ENCODE results near the gene CST8. TPM values are rescaled to one million over a fixed set of nuclear protein-coding genes. Genes with fewer than 3 reads are reported as not detected.

The CST8 gene
- total and polyA plus RNA-seq, 2 experiments from 2014 or later = not detected

GRCh38 chr20:23449421-23449820 is 41.5 kb upstream of the CST8 start:
- H3K4me2 ChIP-seq = no peak overlapping the region
- H3K4me1 ChIP-seq (ENCODE audit: insufficient read depth) = no peaks in the 10 kb centered on the region
- no peaks in the 10 kb centered on the region for H3K27me3 ChIP-seq (ENCODE audit: insufficient read depth)
- peaks cover 10% of the 10 kb centered on the region for H3K4me1 Mint-ChIP-seq
- no peaks in the 10 kb centered on the region for H3K36me3 Mint-ChIP-seq (ENCODE audit: low read depth)
- H4K20me1 ChIP-seq (replicated peaks; ENCODE audit: insufficient read depth) = no peaks in the 10 kb centered on the region
- H3K36me3 ChIP-seq (ENCODE audit: insufficient read depth) = no peaks in the 10 kb centered on the region
- no peak overlapping the region for H3K4me3 Mint-ChIP-seq
- no peak overlapping the region for H2AFZ ChIP-seq
- no peaks in the 10 kb centered on the region for H3K9me2 ChIP-seq (ENCODE audit: insufficient read depth)
- H3F3A ChIP-seq (replicated peaks; ENCODE audit: low read depth) = no peaks in the 10 kb centered on the region
- ATAC-seq (no peak), DNase-seq (ENCODE audit: low spot score) (no peak)
- no peaks in the 10 kb centered on the region for H3K9me3 Mint-ChIP-seq
- no peak overlapping the region for H3K27ac ChIP-seq (ENCODE audit: low read depth)
- H3K4me3 ChIP-seq = no peak overlapping the region
- H3K27me3 Mint-ChIP-seq (ENCODE audit: insufficient read depth, low read depth, poor library complexity) = peaks cover 10% of the 10 kb centered on the region
- no peak overlapping the region for H3K27ac Mint-ChIP-seq
- TF ChIP-seq EZH2phosphoT487 (IDR thresholded peaks at IDR 0.05; ENCODE audit: unreplicated experiment) = no peak
- no peak for TF ChIP-seq ZNF462 (CRISPR knock-in tag; IDR thresholded peaks at IDR 0.05)
- no peak for TF ChIP-seq CREB1 (CRISPR knock-in tag; IDR thresholded peaks at IDR 0.05; ENCODE audit: low read depth)
- no peak for TF ChIP-seq JUNB (IDR thresholded peaks at IDR 0.05; ENCODE audit: unreplicated experiment)
- no peak for TF ChIP-seq POLR2AphosphoS5 (IDR thresholded peaks at IDR 0.05; ENCODE audit: low read depth)
- no peak for TF ChIP-seq REST (IDR thresholded peaks at IDR 0.05; ENCODE audit: unreplicated experiment)
- TF ChIP-seq ETS1 (IDR thresholded peaks at IDR 0.05) = no peak
- TF ChIP-seq STAT1 (IDR thresholded peaks at IDR 0.05; ENCODE audit: unreplicated experiment) = no peak
- TF ChIP-seq EZH2 (IDR thresholded peaks at IDR 0.05; ENCODE audit: low read depth, unreplicated experiment) = no peak
- TF ChIP-seq ZNF114 (CRISPR knock-in tag; IDR thresholded peaks at IDR 0.05) = no peak
- no peak for TF ChIP-seq CTCF (conservative IDR thresholded peaks at IDR 0.05; ENCODE audit: low read depth in 2 of 2)
- TF ChIP-seq ZNF331 (CRISPR knock-in tag; IDR thresholded peaks at IDR 0.05; ENCODE audit: low read depth) = no peak
- no peak for TF ChIP-seq NANOG (IDR thresholded peaks at IDR 0.05; ENCODE audit: borderline replicate concordance)
- no peaks in the 10 kb centered on the region for H3K79me2 ChIP-seq (replicated peaks; ENCODE audit: insufficient read depth)

Measured in GM23338 (cell line).